ENCODE results near the gene POU3F2.

Gene POU3F2

DNA sequence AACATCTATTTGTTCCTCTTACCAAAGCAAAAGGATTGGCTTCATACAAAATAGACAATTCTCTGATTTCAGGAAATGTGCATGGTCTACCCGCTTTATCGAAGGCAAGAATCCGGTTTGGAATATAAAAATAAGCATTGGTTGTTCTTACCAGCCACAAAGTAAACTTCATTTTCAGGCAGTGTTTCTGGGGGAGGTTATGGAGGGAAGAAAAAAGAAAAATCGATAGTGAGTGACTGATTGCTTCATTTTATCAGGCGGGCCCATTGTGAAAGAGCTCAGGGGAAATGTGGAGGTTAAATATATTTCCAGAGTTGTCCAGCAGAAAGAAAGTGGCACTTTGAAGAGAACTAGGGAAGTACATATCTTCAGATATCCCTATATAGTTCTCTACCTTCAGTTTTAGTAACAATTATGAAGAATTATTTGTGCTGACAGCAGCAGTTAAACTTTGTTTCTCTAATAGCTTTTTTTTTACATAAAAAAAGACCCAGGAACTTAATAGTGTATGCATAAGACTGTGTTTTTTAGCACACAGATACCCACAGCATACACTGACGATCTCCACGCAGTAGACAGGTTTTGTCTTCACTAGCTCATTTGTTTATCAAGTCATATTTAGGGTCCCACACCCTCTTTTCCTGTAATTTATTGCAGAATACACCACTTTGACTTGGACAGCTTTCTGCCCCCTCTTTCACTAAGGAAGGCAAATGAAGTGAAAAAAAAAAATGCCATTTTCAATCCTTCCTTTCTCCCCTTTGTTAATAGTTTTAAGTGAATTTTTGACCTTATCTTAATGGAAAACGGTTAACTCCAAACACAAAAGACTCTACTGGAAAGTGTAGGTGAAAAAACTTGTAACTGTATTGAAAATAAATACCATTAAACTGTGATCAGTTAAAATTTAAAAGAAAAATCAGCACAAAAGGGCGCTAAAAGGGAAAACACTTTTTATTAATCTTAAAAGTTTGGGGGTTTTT is 2.9 kb downstream of the POU3F2 start:
- no peak overlapping the region for H3K4me3 ChIP-seq (ENCODE audit: low read depth, low read length)

DNA sequence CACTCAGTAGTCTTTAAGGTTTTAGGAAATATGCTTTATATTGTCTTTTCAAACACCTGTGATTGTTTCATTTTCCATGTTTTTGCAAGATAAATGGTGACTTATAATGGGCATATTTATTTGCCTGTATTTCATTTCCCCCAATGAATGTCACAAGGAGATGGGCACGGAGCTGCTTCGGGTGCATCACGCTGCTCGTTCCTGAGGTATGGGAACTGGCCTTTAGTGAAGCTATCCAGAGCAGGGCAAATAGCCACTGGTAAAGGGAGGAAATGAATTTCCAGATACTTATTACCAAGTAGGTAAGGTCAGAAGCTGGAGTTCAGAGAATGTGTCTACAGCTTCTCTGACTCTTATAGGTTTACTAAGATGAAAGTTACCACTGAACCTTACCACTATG is 3.7 kb downstream of the POU3F2 start:
- H3K4me3 ChIP-seq (ENCODE audit: low read depth, low read length) = no peak overlapping the region
- TF ChIP-seq MAX (IDR thresholded peaks at IDR 0.05; ENCODE audit: low read depth, low read length) = no peak
- TF ChIP-seq CTCF (IDR thresholded peaks at IDR 0.05; ENCODE audit: low read depth, low read length) = no peak
- no peak for TF ChIP-seq POLR2A (IDR thresholded peaks at IDR 0.05; ENCODE audit: extremely low read depth, insufficient read length)
- TF ChIP-seq MYC (IDR thresholded peaks at IDR 0.05; ENCODE audit: low read depth, low read length) = no peak
- no peak for DNase-seq (ENCODE audit: low read depth)

More for the DNA sequence above, 2.9 kb downstream of the POU3F2 start:
- no peak for DNase-seq (ENCODE audit: low read depth)
- TF ChIP-seq POLR2A (IDR thresholded peaks at IDR 0.05; ENCODE audit: extremely low read depth, insufficient read length) (no peak), MYC (IDR thresholded peaks at IDR 0.05; ENCODE audit: low read depth, low read length) (no peak), CTCF (IDR thresholded peaks at IDR 0.05; ENCODE audit: low read depth, low read length) (no peak), MAX (IDR thresholded peaks at IDR 0.05; ENCODE audit: low read depth, low read length) (no peak)

DNA sequence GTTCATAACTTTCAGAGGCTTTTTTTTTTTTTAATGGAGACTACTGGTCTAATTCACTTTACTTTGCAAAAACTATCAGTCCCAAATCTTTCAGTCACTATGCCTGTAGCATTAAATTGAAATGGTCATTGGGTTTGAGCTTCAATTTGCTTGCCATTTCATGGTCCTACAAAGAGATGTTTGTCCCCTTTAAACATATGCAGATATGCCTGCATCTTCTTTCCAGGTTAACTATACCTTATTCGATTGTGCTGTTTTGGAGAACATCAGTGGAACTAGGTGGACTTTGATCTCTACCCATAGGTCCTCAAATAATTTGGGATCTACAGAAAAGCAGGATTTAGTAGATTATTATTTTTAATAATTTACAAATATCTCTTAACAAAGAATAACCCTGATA is 4.6 kb downstream of the POU3F2 start:
- no peak overlapping the region for H3K4me3 ChIP-seq (ENCODE audit: low read depth, low read length)
- TF ChIP-seq CTCF (IDR thresholded peaks at IDR 0.05; ENCODE audit: low read depth, low read length) (no peak), MAX (IDR thresholded peaks at IDR 0.05; ENCODE audit: low read depth, low read length) (no peak), MYC (IDR thresholded peaks at IDR 0.05; ENCODE audit: low read depth, low read length) (no peak), POLR2A (IDR thresholded peaks at IDR 0.05; ENCODE audit: extremely low read depth, insufficient read length) (no peak)
- DNase-seq (ENCODE audit: low read depth) = no peak

- peak; percentile 27 for DNase-seq (ENCODE audit: low read depth)
- TF ChIP-seq CTCF (IDR thresholded peaks at IDR 0.05; ENCODE audit: low read depth, low read length) = peak; percentile 20
- TF ChIP-seq POLR2A (IDR thresholded peaks at IDR 0.05; ENCODE audit: extremely low read depth, insufficient read length) = no peak
Measured at GRCh38 chr6:98839781-98840361, 5.5 kb downstream of the POU3F2 start.

GRCh38 chr6:98840385-98840784 is 6.0 kb downstream of the POU3F2 start:
- no peak overlapping the region for H3K4me3 ChIP-seq (ENCODE audit: low read depth, low read length)
- no peak for DNase-seq (ENCODE audit: low read depth)
- TF ChIP-seq MAX (IDR thresholded peaks at IDR 0.05; ENCODE audit: low read depth, low read length) (no peak), CTCF (IDR thresholded peaks at IDR 0.05; ENCODE audit: low read depth, low read length) (no peak), MYC (IDR thresholded peaks at IDR 0.05; ENCODE audit: low read depth, low read length) (no peak), POLR2A (IDR thresholded peaks at IDR 0.05; ENCODE audit: extremely low read depth, insufficient read length) (no peak)

More at GRCh38 chr6:98839781-98840361, 5.5 kb downstream of the POU3F2 start:
- H3K4me3 ChIP-seq (ENCODE audit: low read depth, low read length) = no peak overlapping the region

Measured in NB4 (cell line).